ENCODE measurements around the gene ATP8A2. TPM values are rescaled to one million over a fixed set of nuclear protein-coding genes. Genes with fewer than 3 reads are reported as not detected.

ATP8A2 gene
- total and polyA plus RNA-seq, 2 of the 8 experiments (the other 6 are each of a cell fraction or from before 2014, with no cell fraction given), result 2.4 to 8.3 TPM

GRCh38 chr13:25922376-25922775 lies 550.6 kb downstream of the ATP8A2 start (continued):
- TF ChIP-seq RNF2 (IDR thresholded peaks at IDR 0.05; ENCODE audit: borderline replicate concordance, low read depth, low read length, missing control alignments, poor library complexity, severe bottlenecking), result no peak
- TF ChIP-seq MAFK (IDR thresholded peaks at IDR 0.05; ENCODE audit: low read depth, low read length), result no peak

Measured in H1 (cell line).